Fibroblast of skin of left quadriceps (primary cell): Measurements from ENCODE around the gene KCNH4.
"Not testable (repeated sequence)": the region's sequence is repeated elsewhere in the genome, so short reads cannot be mapped to it uniquely, and the experiment has no call there.

Source experiments
- DNase-seq, 2 experiments: peaks; one replicate each; pipeline ENCODE4 v3.0.0-alpha.2; 2013; ENCODE audit warnings: low read depth in 2 of 2

KCNH4 gene

DNA sequence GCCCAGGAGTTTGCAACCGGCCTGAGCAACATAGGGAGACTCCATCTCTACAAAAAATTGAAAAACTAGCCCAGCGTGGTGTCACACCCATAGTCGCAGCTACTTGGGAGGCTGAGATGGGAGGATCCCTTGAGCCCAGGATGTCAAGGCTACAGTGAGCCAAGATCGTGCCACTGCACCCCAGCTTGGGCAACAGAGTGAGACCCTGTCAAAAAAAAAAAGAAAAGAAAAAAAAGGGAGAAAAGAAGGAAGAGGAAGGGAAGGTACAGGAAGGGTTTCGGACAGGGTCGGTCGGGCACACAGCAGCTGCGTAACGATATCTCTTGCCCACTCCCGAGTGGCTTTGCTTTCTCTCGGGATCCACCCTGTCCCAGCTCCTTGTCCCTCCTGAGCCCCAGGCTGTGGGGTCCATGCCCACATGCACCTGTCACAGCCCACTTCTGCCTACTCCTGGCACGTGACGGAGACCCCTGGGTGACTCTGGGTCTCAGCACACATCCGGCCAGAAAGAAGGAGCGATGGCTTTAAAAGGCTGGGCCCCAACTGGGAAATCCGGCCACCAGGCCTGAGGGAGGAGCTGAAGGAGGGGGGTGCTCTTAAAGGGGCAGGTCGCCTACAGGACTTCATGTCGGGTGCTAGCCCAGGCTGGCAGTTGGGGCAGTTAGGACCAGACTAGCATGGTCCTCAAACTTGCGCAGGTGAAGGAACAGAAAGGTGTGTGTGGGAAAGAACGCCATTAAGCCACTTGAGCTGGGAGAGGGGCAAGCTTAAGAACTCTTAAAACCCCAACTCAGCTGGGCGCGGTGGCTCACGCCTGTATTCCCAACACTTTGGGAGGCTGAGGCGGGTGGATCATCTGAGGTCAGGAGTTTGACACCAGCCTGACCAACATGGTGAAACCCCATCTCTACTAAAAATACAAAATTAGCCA lies 13.3 kb upstream of the KCNH4 start, which contains the start of gene GHDC:
TSS of gene GHDC (minus strand) at position 526 of the 931 bp plus-strand sequence. CDS start 913 bp downstream, outside the sequence.
- DNase-seq = peak; percentile 32 to 37

DNA sequence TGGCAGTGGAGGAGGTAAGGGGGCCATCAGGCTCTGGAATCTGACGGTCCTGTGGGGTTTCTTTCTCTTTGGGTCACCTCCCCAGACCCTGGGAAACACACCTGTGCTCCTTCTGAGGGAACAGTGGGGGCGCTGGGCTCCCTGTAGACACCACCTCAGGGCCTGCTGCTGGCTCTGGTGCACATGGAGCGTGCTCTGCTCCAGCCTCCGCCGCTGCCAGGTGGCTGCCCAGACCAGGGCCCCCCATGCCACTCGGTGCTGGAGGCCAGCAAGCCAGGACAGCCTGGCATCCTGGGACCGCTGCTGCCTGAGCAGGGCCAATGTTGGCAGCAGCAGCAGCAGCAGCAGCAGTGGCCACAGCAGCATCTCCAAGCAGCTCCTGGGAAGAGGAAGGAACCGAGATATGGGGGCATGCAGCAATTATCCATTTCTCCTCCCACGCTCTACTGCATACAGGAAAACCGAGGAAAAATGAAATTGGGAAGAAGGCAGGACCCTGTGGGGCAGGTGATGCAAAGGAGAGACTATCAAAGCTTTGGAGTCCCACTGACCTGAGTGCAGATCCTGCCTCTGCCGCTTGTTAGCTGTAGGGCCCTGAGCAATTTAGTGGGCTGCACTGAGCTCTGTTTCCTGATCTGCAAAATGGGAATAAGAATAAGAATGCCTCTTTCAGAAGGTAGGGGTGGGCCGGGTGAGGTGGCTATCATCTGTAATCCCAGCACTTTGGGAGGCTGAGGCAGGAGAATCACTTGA lies 12.4 kb upstream of the KCNH4 start:
- no peak for DNase-seq

DNA sequence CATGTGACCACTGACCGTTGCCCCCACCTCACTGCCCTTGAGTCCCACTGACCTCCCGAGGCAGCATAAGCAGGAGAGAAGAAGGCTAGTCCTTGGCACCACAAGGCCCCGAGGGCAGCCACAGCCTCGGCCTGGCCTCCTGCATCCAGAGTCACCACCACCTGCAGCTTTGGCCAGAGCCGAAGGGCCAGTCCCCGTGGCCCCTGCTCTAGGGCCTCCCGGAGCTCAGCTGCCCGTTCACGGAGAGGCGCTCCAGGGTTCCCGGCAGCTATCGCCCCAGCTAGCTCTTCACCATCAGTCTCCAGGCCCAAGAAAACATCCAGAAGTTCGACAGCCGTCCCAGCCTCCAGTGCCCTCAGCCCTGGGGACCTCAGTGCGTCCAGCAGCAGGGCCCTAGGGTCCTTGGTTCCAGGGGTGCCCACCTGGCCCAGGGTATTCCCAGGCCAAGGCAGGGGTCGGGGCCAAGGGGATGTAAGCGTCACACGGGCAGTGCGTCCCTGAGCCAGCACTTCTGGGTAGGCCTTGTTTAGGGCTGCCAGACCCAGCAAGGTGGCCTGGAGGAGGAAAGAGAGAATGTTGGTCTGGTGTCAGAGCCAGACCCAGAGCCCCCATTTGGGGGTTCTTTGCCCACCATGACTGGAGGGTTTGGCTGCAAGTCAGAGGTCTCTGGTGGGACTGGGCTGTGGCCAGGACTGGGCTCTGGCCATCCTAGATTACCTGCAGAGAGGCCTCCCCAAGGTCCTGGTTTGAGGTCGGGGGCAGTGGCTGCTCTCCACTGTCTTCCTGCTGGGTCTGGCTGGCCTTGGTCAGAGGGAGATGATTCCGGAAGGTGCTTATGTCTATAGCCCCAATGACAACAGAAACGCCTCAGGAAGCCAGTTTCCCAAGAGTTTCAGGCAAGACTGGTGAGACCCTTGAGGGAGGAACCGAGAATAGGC lies 11.5 kb upstream of the KCNH4 start:
- DNase-seq = no peak

DNA sequence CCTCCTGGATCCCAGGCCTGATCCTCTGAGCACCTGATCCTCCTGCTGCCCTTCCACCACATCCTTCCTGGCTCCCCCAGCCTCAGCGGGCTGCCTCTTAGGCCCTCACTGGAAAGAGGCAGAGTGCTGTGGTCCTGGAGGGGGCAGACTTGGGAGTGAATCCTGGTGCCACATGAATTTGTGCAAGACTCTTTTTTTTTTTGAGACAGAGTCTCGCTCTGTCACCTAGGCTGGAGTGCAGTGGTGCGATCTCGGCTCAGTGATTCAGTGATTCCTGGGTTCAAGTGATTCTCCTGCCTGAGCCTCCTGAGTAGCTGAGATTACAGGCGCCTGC lies 10.3 kb upstream of the KCNH4 start:
- DNase-seq = no peak

DNA sequence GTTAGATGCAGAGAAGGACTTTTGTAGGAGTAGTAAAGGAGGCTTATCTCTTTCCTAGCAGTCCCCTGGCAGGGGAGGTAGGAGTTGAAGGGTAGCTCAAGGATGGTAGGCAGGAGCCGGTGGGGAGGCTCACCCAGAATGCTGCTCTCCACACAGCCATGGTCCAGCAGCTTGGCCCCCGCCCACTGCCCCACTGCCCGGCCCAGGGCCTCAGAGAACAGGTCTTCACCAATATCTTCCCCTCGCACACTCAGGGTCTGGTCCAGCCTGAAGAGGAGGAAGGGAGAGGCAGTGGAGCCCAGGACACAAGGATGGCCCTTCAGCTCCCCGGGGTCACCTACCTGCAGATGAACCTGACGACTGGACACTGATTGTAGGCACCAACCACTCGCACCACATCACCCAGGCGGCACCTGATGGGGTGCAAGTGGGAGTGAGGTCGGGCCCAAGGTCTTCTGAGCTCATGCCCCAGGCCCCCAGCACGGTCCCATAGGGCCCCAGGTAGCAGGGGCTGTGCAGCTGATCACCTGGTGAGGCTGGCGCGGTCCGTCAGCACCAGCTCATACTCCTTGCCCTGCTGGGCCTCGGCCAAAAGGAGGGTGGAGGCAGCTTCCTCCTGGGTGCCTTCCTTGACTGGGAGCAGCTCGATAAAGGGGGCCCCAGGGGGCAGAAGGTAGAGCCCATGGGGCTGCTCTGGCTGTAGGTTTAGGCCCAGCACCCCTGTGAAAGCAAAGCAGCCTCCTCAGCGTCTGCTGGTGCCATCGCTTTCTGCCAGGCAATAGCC lies 9.7 kb upstream of the KCNH4 start:
- no peak for DNase-seq

DNA sequence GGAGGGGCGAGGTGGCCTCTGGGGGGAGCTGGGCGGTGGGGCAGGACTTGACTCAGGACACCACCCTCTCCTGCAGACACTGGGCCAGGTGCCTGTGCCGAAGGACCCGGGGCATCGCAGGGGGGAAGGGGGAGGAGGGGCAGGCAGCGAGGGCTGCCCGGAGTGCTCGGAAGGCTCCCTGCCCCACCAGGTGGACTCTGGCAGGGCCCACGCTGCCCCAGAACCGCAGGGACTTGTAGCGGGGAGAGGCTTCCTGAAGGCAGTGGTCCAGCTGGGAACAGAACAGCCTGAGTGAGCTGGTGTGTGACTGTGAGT lies 8.7 kb upstream of the KCNH4 start:
- DNase-seq = no peak

DNA sequence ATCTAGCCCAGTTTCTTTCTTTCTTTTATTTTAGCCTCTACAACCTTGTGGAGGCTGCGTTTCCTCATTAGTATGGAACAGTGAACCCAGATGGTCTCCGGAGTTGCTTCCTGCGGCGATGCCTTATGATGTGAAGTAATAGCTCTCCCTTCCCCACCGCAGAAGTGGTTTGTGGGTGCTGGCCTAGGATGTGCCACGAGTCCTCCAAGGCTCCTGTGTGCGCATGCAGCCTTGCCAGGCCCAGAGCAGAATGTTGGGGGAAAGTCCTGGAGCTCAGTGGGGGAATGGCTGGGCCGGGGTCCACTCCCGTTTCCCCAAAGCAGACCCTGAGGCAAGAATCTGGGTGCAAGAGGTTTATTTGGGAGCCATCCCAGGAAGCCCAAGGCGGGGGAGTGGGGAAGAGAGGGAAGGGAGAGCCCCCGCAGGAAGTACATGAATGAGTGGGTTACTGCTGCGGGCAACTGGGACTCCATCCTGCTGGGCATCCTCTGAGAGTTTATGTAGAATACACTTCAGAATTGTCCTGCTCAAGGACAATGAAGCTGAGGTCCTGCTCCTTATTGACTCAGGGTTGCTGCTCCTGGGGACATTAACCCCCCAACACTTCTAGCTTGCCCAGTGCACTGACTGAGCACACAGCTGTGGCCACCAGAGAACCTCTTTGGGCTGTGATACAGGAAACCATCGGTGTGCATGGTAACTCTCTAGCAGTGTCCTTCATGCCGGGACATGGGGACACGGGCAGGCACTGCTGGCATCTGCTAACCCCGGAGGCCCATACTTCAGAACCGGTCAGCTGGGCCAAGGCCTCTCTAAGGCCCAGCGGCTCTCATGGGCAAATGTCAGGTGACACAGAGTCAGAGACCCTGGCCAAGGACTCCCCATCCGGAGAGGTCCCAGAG lies 8.1 kb upstream of the KCNH4 start:
- DNase-seq = no peak

DNA sequence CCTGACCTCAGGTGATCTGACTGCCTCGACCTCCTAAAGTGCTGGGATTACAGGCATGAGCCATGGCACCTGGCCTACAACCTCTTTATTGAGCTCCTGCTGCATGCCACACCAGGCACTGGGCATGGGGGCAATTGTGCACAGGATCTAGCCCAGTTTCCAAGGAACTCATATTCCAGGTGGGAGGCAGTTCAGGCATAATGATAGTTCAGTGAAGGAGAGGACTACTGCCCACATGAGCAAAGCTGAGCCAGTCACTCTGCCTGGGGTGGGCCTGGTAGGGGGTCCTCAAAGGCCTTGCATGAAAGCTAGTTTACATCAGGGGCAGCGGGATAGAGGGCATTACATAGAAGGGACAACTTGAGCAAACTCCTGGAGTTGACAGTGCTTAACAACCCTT lies 6.9 kb upstream of the KCNH4 start:
- DNase-seq = no peak

DNA sequence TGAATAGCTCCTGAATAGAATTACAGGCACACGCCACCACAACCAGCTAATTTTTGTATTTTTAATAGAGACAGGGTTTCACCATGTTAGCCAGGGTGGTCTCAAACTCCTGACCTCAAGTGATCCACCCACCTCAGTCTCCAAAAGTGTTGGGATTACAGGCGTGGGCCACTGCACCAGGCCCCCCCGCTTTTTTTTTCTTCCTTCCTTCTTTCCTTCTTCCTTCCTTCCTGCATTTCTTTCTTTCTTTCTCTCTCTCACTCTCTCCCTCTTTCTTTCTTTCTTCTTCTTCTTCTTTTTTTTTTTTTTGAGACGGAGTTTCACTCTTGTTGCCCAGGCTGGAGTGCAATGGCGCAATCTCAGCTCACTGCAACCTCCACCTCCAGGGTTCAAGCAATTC lies 5.2 kb upstream of the KCNH4 start:
- DNase-seq = not testable (repeated sequence)

DNA sequence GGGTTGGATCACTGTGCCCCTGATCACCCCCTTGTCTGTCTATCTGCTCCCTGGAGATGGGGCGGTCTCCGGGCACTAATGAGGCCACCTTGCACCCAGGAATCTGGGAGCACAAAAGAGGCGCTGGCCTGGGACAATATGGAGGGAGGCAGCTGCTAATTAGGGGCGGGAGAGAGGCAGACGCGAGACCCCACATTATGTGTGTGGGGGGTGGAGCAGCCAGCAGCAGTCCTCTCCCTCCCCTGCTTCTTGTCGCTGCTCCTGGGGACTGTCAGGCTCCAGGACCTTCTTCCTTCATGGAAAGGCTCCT lies 4.6 kb upstream of the KCNH4 start:
- no peak for DNase-seq

DNA sequence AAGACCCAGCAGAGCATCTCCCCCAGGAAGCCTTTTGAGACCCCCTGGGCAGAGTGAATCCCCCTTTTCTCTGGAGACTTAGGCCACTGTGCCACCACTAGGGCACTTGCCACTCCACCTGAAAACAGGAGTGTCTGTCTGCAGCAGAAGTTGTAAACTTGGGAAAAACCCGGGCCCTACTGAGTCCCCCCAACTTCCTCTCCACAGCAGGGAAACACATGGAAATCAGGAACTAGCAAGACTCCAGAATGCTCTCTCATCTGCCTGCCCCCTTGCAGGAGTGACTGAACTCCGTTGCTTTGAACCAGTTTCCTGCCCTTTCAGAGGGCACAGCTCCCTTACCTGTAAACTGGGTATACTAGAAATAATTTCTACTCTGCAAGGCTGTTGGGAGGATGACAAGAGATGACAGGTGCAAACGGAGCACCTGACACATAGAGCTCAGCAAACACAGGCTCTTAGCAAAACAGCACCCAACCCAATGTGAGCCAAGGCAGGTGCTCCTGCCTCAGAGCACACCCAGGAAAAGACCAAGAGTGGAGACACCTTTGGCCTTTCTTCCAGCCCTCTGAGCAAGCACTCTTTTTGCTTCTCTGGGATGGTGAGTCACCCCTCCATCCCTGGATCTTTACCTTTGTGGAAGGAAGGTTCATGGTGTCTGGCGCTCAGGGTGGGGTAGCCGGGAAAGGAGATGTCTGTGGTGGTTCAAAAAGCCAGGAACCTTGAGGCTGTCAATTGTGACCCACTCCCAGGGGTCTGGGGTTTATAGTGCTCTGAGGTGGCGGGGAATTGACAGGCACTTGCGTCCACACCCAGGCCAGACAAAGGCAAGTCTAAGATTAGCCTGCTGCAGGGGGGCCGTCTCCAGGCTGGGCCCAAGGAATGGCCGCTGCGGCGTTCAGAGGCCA lies 4.0 kb upstream of the KCNH4 start, which contains the start of gene HCRT:
TSS of gene HCRT (minus strand) at position 740 of the 908 bp plus-strand sequence. CDS start at position 653, 87 bp downstream.
- no peak for DNase-seq

DNA sequence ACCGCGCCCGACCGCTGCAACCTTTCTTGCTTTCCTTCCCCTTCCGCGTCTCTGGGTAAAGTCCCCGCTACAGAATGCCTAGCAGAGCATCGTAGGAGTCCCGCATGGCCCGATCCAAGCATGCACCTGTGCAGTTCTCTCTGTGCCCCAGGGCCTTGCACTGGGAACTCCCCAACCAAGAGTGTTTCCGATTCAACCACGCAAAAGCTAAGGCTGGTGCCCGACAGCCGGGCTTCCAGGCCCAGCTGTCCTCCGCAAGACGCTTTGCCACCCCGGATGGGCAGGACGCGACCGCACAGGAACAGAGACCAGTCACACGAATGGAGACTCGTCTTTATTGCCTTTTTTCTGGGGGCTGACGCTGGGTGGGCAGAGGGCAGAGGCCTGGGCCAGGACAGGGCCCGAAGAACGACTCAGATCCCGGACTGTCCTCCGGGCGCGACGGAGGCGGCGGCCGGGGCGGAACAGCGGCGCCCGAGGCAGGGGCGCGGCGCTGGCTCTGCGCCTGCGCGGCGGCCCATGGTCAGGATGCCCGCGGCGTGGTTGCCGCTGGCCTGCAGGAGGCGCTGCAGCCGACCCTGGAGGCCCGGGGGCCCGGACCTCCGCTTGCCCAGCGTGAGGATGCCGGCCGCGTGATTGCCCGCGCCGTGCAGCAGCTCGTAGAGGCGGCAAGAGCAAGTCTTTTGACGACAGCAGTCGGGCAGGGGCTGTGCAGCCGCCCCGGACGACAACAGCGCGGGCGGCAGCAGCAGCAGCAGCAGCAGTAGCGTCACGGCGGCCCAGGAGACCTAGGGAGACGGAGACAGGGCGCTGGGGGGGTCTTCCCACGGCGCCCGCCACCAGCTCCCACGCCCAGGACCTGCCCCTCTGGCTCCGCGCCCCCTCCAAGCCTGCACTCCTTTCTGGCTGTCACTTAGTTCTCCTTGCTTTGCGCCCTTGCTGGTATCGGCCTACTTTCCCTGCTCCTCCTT lies 3.1 kb upstream of the KCNH4 start:
- peak; percentile 20 for DNase-seq

DNA sequence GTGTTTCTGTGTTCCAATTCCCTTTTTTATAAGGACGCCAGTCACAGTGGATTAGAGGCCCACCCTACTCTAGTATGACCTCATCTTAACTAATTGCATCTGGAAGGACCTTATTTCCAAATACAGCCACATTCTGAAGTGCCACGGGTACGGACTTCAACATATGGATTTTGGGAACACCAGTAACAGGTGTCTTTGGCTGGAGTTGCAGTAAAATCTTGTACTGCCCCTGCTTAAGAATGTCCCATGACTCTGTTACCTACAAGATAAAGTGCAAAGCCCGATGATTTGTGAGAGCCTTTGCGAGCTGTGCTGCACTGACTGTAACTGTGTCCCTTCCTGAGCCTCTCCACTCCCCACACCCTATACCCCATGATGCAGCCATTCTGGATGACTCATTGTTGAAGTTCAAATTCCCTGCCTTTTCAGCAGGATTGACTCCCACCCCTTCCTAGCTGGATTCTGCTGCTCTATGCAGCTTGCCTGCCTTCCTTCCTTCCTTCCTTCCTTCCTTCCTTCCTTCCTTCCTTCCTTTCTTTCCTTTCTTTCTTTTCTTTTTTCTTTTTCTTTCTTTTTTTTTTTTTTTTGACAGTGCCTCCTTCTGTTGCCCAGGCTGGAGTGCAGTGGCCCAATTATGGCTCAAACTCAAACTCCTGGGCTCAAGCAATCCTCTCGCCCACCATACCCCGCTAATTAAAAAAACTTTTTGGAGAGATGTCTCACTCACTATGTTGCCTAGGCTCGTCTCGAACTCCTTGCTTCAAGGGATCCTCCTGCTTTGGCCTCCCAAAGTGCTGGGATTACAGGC lies 2.2 kb upstream of the KCNH4 start:
- DNase-seq = no peak

DNA sequence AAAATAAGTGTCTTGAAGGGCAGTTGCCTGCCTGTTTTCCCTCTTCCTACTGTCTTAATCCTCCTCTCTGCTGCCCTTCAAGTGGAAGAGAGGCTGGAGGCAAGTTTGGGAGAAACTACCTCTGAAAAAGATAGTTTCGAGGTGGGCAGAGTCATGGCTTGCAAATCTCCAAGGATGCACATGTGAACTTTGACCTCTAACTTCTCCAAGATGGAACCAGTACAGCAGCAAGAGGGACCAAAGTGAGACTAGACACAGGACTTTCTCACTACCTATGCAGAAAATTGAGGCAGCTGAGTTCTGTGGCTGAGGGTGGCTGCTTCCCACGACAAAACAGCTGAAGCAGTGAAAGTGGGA lies 887 bp upstream of the KCNH4 start:
- DNase-seq = no peak

DNA sequence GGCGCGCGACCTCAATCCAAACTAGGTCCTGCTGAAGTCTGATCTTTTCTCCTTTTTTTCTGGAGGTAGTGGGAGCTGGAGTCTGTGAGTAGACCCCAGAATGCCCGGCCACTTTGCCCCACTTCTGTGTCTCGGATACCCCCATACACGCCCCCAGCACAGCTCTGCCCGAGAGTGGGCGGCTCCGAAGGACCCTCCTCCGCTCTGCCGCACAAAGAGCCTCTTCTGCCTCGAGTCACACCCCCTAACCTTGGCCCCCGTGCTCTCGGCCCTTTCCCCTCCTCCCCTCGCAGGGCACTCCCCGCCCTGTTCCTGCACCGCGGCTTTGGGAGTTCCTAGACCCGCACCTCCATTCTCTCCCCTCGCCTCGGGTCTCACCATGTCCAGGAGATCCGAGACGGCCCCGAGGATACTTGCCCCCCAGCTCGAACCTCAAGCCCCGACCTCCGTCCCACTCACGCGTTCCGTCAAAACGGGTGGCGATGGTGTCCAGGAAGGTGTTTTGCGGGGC lies 476 bp downstream of the KCNH4 start:
- DNase-seq = no peak

DNA sequence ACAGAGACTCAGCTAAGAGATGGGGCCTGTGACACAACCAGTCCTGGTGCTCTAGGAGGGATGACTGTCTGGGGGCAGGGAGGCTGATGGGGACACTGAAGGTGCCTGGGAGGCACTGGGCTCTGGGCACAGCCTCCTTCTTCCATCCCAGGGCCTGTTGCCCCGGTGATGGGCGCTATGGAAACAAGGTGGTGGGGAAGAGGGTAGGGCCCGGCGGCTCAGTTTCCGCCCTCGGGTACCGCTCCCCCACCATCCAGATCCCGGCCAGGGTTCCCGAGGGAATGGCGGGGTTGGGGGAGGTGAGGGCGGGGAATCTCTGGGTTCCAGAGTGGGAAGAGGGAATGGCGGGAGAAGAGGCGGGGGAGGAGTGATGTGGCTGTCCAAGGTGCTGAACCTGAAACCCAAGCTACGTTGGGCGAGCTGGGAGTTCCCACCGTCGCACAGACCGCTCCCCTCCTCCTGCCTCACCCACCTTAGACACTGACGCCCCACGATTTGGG lies 981 bp downstream of the KCNH4 start:
- DNase-seq = no peak

DNA sequence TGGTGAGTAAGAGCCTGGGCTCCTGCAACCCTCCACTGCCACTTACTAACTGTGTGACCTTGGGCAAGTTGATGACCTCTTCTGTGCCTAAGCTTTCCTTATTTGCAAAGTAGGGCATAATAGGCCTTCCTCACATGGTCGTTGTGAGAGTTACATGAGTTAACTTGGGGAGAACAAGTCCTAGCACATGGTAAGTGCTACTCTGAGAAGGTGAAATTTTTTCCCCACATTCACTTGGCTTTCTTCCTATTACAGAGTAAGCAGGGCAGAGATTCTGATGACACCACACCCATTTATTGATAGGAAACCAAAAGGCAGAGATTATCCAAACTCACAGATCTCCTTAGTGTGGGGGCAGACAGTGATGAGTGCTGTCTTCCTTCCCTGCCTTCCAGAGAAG lies 1.6 kb downstream of the KCNH4 start:
- no peak for DNase-seq
